ENCODE measurements around the gene KRTAP17-1.
A peak's percentile ranks its signal among the peaks of the same experiment; 100 is the strongest.
"Not testable (repeated sequence)": the region's sequence is repeated elsewhere in the genome, so short reads cannot be mapped to it uniquely, and the experiment has no call there.

Gene KRTAP17-1

GRCh38 chr17:41315204-41315794, at the start of gene KRTAP17-1:
TSS of gene KRTAP17-1 (minus strand) at chr17:41315710. CDS start at chr17:41315650, 60 bp downstream.
- Mint-ChIP-seq H3K36me3 (peaks cover 6% of the 10 kb centered on the region), H3K27me3 (no peaks in the 10 kb centered on the region), H3K4me3 (no peak within 1 kb of the TSS), H3K4me1 (ENCODE audit: low read depth) (peaks cover 19% of the 10 kb centered on the region), H3K27ac (no peak within 1 kb of the TSS), H3K9me3 (ENCODE audit: low read depth) (peaks cover 12% of the 10 kb centered on the region)

- Mint-ChIP-seq H3K27me3 (no peaks in the 10 kb centered on the region), H3K4me3 (no peak overlapping the region), H3K36me3 (peaks cover 2% of the 10 kb centered on the region), H3K9me3 (ENCODE audit: low read depth) (no peaks in the 10 kb centered on the region), H3K27ac (no peak overlapping the region), H3K4me1 (ENCODE audit: low read depth) (peaks cover 6% of the 10 kb centered on the region)
Observed at GRCh38 chr17:41363881-41364280, 48.4 kb upstream of the KRTAP17-1 start.

- H3K9me3 Mint-ChIP-seq (ENCODE audit: low read depth): no peaks in the 10 kb centered on the region
- no peaks in the 10 kb centered on the region for H3K27me3 Mint-ChIP-seq
- peaks cover 6% of the 10 kb centered on the region for H3K4me1 Mint-ChIP-seq (ENCODE audit: low read depth)
- peaks cover 2% of the 10 kb centered on the region for H3K36me3 Mint-ChIP-seq
- H3K27ac Mint-ChIP-seq: no peak overlapping the region
- no peak overlapping the region for H3K4me3 Mint-ChIP-seq
Observed at GRCh38 chr17:41360296-41360995, 44.9 kb upstream of the KRTAP17-1 start.

GRCh38 chr17:41354536-41354935, 39.0 kb upstream of the KRTAP17-1 start:
- Mint-ChIP-seq H3K9me3 (ENCODE audit: low read depth) (no peaks in the 10 kb centered on the region), H3K36me3 (no peaks in the 10 kb centered on the region), H3K4me3 (no peak overlapping the region), H3K4me1 (ENCODE audit: low read depth) (peaks cover 11% of the 10 kb centered on the region), H3K27ac (no peak overlapping the region), H3K27me3 (no peaks in the 10 kb centered on the region)

- no peak overlapping the region for H3K27ac Mint-ChIP-seq
- H3K4me3 Mint-ChIP-seq: no peak overlapping the region
- H3K36me3 Mint-ChIP-seq: no peaks in the 10 kb centered on the region
- peaks cover 17% of the 10 kb centered on the region for H3K4me1 Mint-ChIP-seq (ENCODE audit: low read depth)
- H3K9me3 Mint-ChIP-seq (ENCODE audit: low read depth): no peaks in the 10 kb centered on the region
- no peaks in the 10 kb centered on the region for H3K27me3 Mint-ChIP-seq
Observed at GRCh38 chr17:41352597-41353366, 37.3 kb upstream of the KRTAP17-1 start.

GRCh38 chr17:41351177-41351576, 35.7 kb upstream of the KRTAP17-1 start:
- Mint-ChIP-seq H3K27ac (no peak overlapping the region), H3K27me3 (no peaks in the 10 kb centered on the region)

GRCh38 chr17:41350381-41350878, 34.9 kb upstream of the KRTAP17-1 start, which contains the start of gene KRT33A:
TSS of gene KRT33A (minus strand) at chr17:41350828. CDS start at chr17:41350767, 61 bp downstream.
- not testable (repeated sequence) for H3K36me3 Mint-ChIP-seq; H3K4me3 Mint-ChIP-seq; H3K27ac Mint-ChIP-seq; H3K27me3 Mint-ChIP-seq; H3K9me3 Mint-ChIP-seq (ENCODE audit: low read depth)
- peaks cover 17% of the 10 kb centered on the region for H3K4me1 Mint-ChIP-seq (ENCODE audit: low read depth)

More at GRCh38 chr17:41351177-41351576, 35.7 kb upstream of the KRTAP17-1 start:
- Mint-ChIP-seq H3K36me3 (no peaks in the 10 kb centered on the region), H3K4me1 (ENCODE audit: low read depth) (peaks cover 17% of the 10 kb centered on the region), H3K9me3 (ENCODE audit: low read depth) (no peaks in the 10 kb centered on the region), H3K4me3 (no peak overlapping the region)

- peaks cover 5% of the 10 kb centered on the region for H3K36me3 Mint-ChIP-seq
- H3K27me3 Mint-ChIP-seq: no peaks in the 10 kb centered on the region
- no peak overlapping the region for H3K27ac Mint-ChIP-seq
- peaks cover 4% of the 10 kb centered on the region for H3K9me3 Mint-ChIP-seq (ENCODE audit: low read depth)
- peaks cover 21% of the 10 kb centered on the region for H3K4me1 Mint-ChIP-seq (ENCODE audit: low read depth)
- H3K4me3 Mint-ChIP-seq: no peak overlapping the region
Observed at GRCh38 chr17:41347869-41348760, 32.6 kb upstream of the KRTAP17-1 start.

- peaks cover 13% of the 10 kb centered on the region for H3K36me3 Mint-ChIP-seq
- H3K27ac Mint-ChIP-seq; H3K27me3 Mint-ChIP-seq; H3K4me3 Mint-ChIP-seq; H3K9me3 Mint-ChIP-seq (ENCODE audit: low read depth): not testable (repeated sequence)
- H3K4me1 Mint-ChIP-seq (ENCODE audit: low read depth): peaks cover 30% of the 10 kb centered on the region
Observed at GRCh38 chr17:41346421-41346820, 30.9 kb upstream of the KRTAP17-1 start.

GRCh38 chr17:41345992-41346391, 30.5 kb upstream of the KRTAP17-1 start:
- Mint-ChIP-seq H3K4me1 (ENCODE audit: low read depth) (peaks cover 31% of the 10 kb centered on the region), H3K36me3 (peaks cover 13% of the 10 kb centered on the region), H3K9me3 (ENCODE audit: low read depth) (peaks cover 5% of the 10 kb centered on the region), H3K27ac (no peak overlapping the region), H3K4me3 (no peak overlapping the region), H3K27me3 (no peaks in the 10 kb centered on the region)

- H3K27me3 Mint-ChIP-seq: no peaks in the 10 kb centered on the region
- peaks cover 13% of the 10 kb centered on the region for H3K36me3 Mint-ChIP-seq
- H3K4me3 Mint-ChIP-seq: no peak overlapping the region
- peaks cover 5% of the 10 kb centered on the region for H3K9me3 Mint-ChIP-seq (ENCODE audit: low read depth)
- H3K27ac Mint-ChIP-seq: no peak overlapping the region
- peaks cover 58% of the 10 kb centered on the region for H3K4me1 Mint-ChIP-seq (ENCODE audit: low read depth)
Observed at GRCh38 chr17:41343029-41343428, 27.5 kb upstream of the KRTAP17-1 start.

- Mint-ChIP-seq H3K4me1 (ENCODE audit: low read depth) (peaks cover 65% of the 10 kb centered on the region), H3K9me3 (ENCODE audit: low read depth) (peaks cover 5% of the 10 kb centered on the region), H3K36me3 (peaks cover 13% of the 10 kb centered on the region), H3K27ac (peak overlapping the region; percentile 30), H3K27me3 (no peaks in the 10 kb centered on the region), H3K4me3 (peak overlapping the region; percentile 33)
Observed at GRCh38 chr17:41340934-41341861, 25.7 kb upstream of the KRTAP17-1 start.

- peak overlapping the region; percentile 28 for H3K4me3 Mint-ChIP-seq
- H3K36me3 Mint-ChIP-seq: peaks cover 13% of the 10 kb centered on the region
- no peaks in the 10 kb centered on the region for H3K27me3 Mint-ChIP-seq
- H3K4me1 Mint-ChIP-seq (ENCODE audit: low read depth): peaks cover 72% of the 10 kb centered on the region
- peak overlapping the region; percentile 76 for H3K27ac Mint-ChIP-seq
- peaks cover 5% of the 10 kb centered on the region for H3K9me3 Mint-ChIP-seq (ENCODE audit: low read depth)
Observed at GRCh38 chr17:41340494-41340893, 25.0 kb upstream of the KRTAP17-1 start.
